Testis (tissue), 3 donors: Measurements from ENCODE around the gene OSTN. TPM values are rescaled to one million over a fixed set of nuclear protein-coding genes. Genes with fewer than 3 reads are reported as not detected.

Experiments
- DNase-seq: peaks from one replicate; pipeline ENCODE4 v3.0.0-alpha.2; 2019
- H3K27ac ChIP-seq, 2 donors: fragments of 200-600 bp; sonication (generic); one replicate each; pipeline ENCODE4 v1.5.1; 2019
- H3K27me3 ChIP-seq: fragments of 200-600 bp; sonication (generic); one replicate; pipeline ENCODE4 v1.5.1; 2019
- H3K36me3 ChIP-seq: fragments of 200-600 bp; sonication (generic); one replicate; pipeline ENCODE4 v1.5.1; 2017; ENCODE audit warnings: low read depth; ENCODE audit errors: missing control alignments
- H3K4me1 ChIP-seq: fragments of 200-600 bp; sonication (generic); one replicate; pipeline ENCODE4 v1.5.1; 2019
- H3K4me3 ChIP-seq, 2 donors: fragments of 200-600 bp; sonication (generic); one replicate each; pipeline ENCODE4 v1.5.1; 2017 to 2019
- H3K9me3 ChIP-seq: fragments of 200-600 bp; sonication (generic); one replicate; pipeline ENCODE4 v1.5.1; 2017
- POLR2A ChIP-seq: fragments of 450-650 bp; IDR thresholded peaks from one replicate; pipeline ENCODE4 v1.6.1; 2017; ENCODE audit warnings: antibody characterized with exemption, mild to moderate bottlenecking, moderate library complexity
- WGBS, 2 donors: methylation state at CpG; one replicate each; pipeline ENCODE4 v1.1.5; 2018; 5-methylcytosine and 5-hydroxymethylcytosine counted together
- intact Hi-C: fragments of 100-400 bp; cut with DNase I; formaldehyde crosslinking; loops from one replicate; pipeline ENCODE4 v1.15.1; 2023; ENCODE audit warnings: low total_unique reads
- polyA plus RNA-seq: library from polyadenylated mRNA; stranded (reverse); fragments of 350-450 nt; fragmentation: Illumina TruSeq; extraction: RNeasy Lipid Tissue Mini Kit (QIAGEN cat#74804); gene quantifications from one replicate; pipeline ENCODE4 v1.2.3, GENCODE V29; 2014; ENCODE audit warnings: low read depth, low replicate concordance; ENCODE audit not compliant: insufficient read depth
- total RNA-seq, 2 donors: library from RNA; depleted of rRNA; stranded (reverse); fragments of >200 nt; gene quantifications; one replicate each; pipeline ENCODE4 v1.2.3, GENCODE V29; 2016
- TF ChIP-seq, protein P1 (sequence below), 3 experiments: fragments of 450-650 bp in 2 of 3; fragments of 200-600 bp in 1 of 3; sonication (generic) in 1 of 3; IDR thresholded peaks; one replicate each; pipeline ENCODE4 v1.5.1; 2016 to 2019; ENCODE audit warnings: antibody characterized with exemption in 3 of 3, mild to moderate bottlenecking in 2 of 3, moderate library complexity in 1 of 3

OSTN gene
- total and polyA plus RNA-seq, 3 donors from 2014 or later, result 0.16 TPM; not detected in 2

- H3K9me3 ChIP-seq, result no peaks in the 10 kb centered on the region
- H3K4me3 ChIP-seq, result no peak overlapping the region
- no peak for DNase-seq
- H3K4me1 ChIP-seq, result no peaks in the 10 kb centered on the region
- no peak overlapping the region for H3K27ac ChIP-seq
- H3K27me3 ChIP-seq, result no peaks in the 10 kb centered on the region
- intact Hi-C loops, result no loop called here
- 93% methylated on average over 1 of the region's 1 CpG; no CpG with 5 or more reads in 1 of the 2 donors for WGBS, 2 donors
- no peaks in the 10 kb centered on the region for H3K36me3 ChIP-seq
- TF ChIP-seq, protein P1, sequence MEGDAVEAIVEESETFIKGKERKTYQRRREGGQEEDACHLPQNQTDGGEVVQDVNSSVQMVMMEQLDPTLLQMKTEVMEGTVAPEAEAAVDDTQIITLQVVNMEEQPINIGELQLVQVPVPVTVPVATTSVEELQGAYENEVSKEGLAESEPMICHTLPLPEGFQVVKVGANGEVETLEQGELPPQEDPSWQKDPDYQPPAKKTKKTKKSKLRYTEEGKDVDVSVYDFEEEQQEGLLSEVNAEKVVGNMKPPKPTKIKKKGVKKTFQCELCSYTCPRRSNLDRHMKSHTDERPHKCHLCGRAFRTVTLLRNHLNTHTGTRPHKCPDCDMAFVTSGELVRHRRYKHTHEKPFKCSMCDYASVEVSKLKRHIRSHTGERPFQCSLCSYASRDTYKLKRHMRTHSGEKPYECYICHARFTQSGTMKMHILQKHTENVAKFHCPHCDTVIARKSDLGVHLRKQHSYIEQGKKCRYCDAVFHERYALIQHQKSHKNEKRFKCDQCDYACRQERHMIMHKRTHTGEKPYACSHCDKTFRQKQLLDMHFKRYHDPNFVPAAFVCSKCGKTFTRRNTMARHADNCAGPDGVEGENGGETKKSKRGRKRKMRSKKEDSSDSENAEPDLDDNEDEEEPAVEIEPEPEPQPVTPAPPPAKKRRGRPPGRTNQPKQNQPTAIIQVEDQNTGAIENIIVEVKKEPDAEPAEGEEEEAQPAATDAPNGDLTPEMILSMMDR (IDR thresholded peaks at IDR 0.05), result no peak
- no peak for TF ChIP-seq POLR2A
These were observed 22.6 kb downstream of the OSTN start for GRCh38 chr3:191221638-191222037.

- H3K4me1 ChIP-seq, result no peaks in the 10 kb centered on the region
- TF ChIP-seq, protein P1 (IDR thresholded peaks at IDR 0.05), result no peak
- no peak for DNase-seq
- H3K4me3 ChIP-seq, result no peak overlapping the region
- no peaks in the 10 kb centered on the region for H3K9me3 ChIP-seq
- no peak overlapping the region for H3K27ac ChIP-seq
- no peaks in the 10 kb centered on the region for H3K36me3 ChIP-seq
- intact Hi-C loops, result no loop called here
- 79 to 82% methylated on average over 5 of the region's 5 CpGs for whole genome bisulfite sequencing, 2 donors
- no peaks in the 10 kb centered on the region for H3K27me3 ChIP-seq
These were observed 28.5 kb downstream of the OSTN start for GRCh38 chr3:191227541-191227940.

GRCh38 chr3:191234216-191234615, 35.2 kb downstream of the OSTN start:
- 88 to 94% methylated on average over 9 of the region's 9 CpGs for WGBS, 2 donors

DNA sequence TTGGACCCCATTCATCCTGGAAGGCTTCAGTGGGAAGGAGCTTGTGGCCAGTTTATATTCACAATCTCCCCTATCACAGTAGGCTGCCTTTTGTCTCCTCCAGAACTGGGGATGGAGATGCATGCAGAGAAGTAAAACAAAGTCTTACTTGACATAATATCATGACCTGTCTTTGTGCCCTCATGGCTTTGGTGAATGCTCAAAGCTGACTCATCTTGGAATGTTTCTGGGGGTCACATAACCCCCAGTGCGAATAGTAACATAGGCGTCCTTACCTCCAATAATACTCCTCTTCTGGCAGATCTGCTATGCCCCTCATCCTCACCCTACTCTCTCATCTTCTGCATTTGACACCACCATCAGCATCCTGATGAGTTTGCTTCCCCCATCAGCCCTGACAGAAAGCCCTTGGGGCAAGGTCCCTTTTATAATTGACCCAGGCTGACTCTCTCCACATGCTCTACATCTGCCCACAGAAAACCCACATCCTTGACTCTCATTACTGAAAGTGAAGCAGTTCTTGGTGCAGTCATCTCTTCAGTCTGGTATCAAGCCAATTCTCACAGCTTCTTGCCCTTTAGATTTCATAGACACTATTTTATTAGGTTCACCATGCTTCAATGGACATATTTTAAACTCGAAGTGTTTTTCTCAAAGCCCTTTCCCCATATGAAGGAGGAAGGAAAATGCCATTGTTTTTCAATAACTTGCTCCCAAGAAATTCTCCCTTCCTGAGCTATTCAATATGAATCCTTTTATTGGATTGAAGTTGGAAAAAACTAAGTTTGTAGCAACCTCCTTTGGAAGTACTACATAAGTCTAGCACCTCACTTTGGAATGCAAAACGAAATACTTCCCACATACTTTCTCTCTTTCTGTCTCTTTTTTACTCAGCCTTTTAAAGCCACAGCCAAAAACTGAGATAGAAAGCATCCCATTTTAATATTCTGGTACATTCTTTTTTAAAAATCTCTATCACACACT, 36.6 kb downstream of the OSTN start:
- DNase-seq, result no peak
- Histone ChIP-seq H3K27ac (no peak overlapping the region), H3K4me1 (no peaks in the 10 kb centered on the region), H3K9me3 (no peaks in the 10 kb centered on the region), H3K4me3 (no peak overlapping the region), H3K27me3 (no peaks in the 10 kb centered on the region), H3K36me3 (no peaks in the 10 kb centered on the region)
- WGBS, 2 donors, result 56 to 81% methylated on average over 4 of the region's 4 CpGs
- TF ChIP-seq POLR2A, result no peak
- TF ChIP-seq, protein P1 (IDR thresholded peaks at IDR 0.05), result no peak
- intact Hi-C loops, result no loop called here

More at GRCh38 chr3:191234216-191234615, 35.2 kb downstream of the OSTN start:
- Histone ChIP-seq H3K4me1 (no peaks in the 10 kb centered on the region), H3K9me3 (no peaks in the 10 kb centered on the region), H3K36me3 (no peaks in the 10 kb centered on the region), H3K27me3 (no peaks in the 10 kb centered on the region), H3K27ac (no peak overlapping the region), H3K4me3 (no peak overlapping the region)
- intact Hi-C loops, result no loop called here
- TF ChIP-seq POLR2A, result no peak
- TF ChIP-seq, protein P1 (IDR thresholded peaks at IDR 0.05), result no peak
- no peak for DNase-seq
